K562 (cell line): Measurements from ENCODE around the gene POGZ.

Experiments
- HNRNPK ChIP-seq: fragments of 200-400 bp; formaldehyde crosslinking; IDR thresholded peaks from one replicate; pipeline ENCODE4 v1.6.1; 2018; ENCODE audit warnings: mild to moderate bottlenecking, low read depth, low read length; ENCODE audit not compliant: poor library complexity, severe bottlenecking
- POLR2AphosphoS5 ChIP-seq: IDR thresholded peaks from 2 replicates; pipeline ENCODE4 v1.6.1; 2011; ENCODE audit warnings: mild to moderate bottlenecking, low read depth, low read length, moderate library complexity; ENCODE audit not compliant: control insufficient read depth, insufficient read depth
- TF ChIP-seq, protein P1 (sequence below), 3 experiments: IDR thresholded peaks in 2 of 3; conservative IDR thresholded peaks in 1 of 3; 2 replicates each; pipeline ENCODE4 v1.5.1; 2011 to 2012; ENCODE audit warnings: low read length in 3 of 3, mild to moderate bottlenecking in 3 of 3, control low read depth in 2 of 3, improper control_type of control experiment in 1 of 3, inconsistent platforms in 1 of 3, low read depth in 1 of 3, mixed read lengths in 1 of 3, moderate library complexity in 1 of 3; ENCODE audit not compliant: insufficient read depth in 2 of 3
- TF ChIP-seq, protein P2 (sequence below): fragments of 200-800 bp; sonication (Bioruptor generic); IDR thresholded peaks from 2 replicates; pipeline ENCODE4 v1.6.1; 2016; ENCODE audit warnings: missing genetic modification characterization, missing compliant biosample characterization
- TF ChIP-seq, protein P3 (sequence below): sonication (generic); formaldehyde crosslinking; IDR thresholded peaks from 2 replicates; pipeline ENCODE4 v1.8.0; 2022; ENCODE audit warnings: mild to moderate bottlenecking, missing genetic modification reagents
- TF ChIP-seq, protein P4 (sequence below), 2 experiments: fragments of 450-650 bp; formaldehyde crosslinking in 1 of 2; IDR thresholded peaks; 2 replicates each; pipeline versions ENCODE4 v1.4.0 to v1.6.1; 2014 to 2020; ENCODE audit warnings: mild to moderate bottlenecking in 2 of 2, borderline replicate concordance in 1 of 2, low read depth in 1 of 2

DNA sequence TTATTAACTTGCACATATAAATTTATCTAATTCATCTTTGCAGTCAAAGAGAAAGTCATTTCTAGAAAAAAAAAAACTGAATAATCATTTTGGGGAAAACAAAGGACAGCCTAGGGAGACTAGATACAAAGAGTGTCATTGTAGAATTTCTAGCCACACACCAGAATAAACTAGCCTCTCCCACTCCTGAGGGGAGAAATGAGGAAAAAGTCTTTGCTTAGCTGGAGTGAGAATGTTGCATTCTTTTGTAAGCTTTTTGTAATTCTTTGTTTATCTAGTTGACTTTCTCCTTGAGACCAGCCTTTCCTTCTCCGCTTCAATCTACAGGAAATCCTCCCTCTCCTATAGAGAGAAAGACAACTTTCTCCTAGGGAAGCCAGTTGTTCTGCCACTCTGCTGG is 36.0 kb upstream of the POGZ start:
- TF ChIP-seq, protein P1, sequence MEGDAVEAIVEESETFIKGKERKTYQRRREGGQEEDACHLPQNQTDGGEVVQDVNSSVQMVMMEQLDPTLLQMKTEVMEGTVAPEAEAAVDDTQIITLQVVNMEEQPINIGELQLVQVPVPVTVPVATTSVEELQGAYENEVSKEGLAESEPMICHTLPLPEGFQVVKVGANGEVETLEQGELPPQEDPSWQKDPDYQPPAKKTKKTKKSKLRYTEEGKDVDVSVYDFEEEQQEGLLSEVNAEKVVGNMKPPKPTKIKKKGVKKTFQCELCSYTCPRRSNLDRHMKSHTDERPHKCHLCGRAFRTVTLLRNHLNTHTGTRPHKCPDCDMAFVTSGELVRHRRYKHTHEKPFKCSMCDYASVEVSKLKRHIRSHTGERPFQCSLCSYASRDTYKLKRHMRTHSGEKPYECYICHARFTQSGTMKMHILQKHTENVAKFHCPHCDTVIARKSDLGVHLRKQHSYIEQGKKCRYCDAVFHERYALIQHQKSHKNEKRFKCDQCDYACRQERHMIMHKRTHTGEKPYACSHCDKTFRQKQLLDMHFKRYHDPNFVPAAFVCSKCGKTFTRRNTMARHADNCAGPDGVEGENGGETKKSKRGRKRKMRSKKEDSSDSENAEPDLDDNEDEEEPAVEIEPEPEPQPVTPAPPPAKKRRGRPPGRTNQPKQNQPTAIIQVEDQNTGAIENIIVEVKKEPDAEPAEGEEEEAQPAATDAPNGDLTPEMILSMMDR (IDR thresholded peaks at IDR 0.05 in 2 of 3, conservative IDR thresholded peaks at IDR 0.05 in 1 of 3; ENCODE audit: insufficient read depth in 2 of 3, low read depth in 1 of 3, low read length in 3 of 3) = no peak
- TF ChIP-seq, protein P2, sequence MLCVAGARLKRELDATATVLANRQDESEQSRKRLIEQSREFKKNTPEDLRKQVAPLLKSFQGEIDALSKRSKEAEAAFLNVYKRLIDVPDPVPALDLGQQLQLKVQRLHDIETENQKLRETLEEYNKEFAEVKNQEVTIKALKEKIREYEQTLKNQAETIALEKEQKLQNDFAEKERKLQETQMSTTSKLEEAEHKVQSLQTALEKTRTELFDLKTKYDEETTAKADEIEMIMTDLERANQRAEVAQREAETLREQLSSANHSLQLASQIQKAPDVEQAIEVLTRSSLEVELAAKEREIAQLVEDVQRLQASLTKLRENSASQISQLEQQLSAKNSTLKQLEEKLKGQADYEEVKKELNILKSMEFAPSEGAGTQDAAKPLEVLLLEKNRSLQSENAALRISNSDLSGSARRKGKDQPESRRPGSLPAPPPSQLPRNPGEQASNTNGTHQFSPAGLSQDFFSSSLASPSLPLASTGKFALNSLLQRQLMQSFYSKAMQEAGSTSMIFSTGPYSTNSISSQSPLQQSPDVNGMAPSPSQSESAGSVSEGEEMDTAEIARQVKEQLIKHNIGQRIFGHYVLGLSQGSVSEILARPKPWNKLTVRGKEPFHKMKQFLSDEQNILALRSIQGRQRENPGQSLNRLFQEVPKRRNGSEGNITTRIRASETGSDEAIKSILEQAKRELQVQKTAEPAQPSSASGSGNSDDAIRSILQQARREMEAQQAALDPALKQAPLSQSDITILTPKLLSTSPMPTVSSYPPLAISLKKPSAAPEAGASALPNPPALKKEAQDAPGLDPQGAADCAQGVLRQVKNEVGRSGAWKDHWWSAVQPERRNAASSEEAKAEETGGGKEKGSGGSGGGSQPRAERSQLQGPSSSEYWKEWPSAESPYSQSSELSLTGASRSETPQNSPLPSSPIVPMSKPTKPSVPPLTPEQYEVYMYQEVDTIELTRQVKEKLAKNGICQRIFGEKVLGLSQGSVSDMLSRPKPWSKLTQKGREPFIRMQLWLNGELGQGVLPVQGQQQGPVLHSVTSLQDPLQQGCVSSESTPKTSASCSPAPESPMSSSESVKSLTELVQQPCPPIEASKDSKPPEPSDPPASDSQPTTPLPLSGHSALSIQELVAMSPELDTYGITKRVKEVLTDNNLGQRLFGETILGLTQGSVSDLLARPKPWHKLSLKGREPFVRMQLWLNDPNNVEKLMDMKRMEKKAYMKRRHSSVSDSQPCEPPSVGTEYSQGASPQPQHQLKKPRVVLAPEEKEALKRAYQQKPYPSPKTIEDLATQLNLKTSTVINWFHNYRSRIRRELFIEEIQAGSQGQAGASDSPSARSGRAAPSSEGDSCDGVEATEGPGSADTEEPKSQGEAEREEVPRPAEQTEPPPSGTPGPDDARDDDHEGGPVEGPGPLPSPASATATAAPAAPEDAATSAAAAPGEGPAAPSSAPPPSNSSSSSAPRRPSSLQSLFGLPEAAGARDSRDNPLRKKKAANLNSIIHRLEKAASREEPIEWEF (CRISPR knock-in tag) = no peak
- TF ChIP-seq POLR2AphosphoS5 (no peak), HNRNPK (no peak)
- TF ChIP-seq, protein P3, sequence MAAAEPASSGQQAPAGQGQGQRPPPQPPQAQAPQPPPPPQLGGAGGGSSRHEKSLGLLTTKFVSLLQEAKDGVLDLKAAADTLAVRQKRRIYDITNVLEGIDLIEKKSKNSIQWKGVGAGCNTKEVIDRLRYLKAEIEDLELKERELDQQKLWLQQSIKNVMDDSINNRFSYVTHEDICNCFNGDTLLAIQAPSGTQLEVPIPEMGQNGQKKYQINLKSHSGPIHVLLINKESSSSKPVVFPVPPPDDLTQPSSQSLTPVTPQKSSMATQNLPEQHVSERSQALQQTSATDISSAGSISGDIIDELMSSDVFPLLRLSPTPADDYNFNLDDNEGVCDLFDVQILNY (CRISPR knock-in tag) = no peak
- TF ChIP-seq, protein P4, sequence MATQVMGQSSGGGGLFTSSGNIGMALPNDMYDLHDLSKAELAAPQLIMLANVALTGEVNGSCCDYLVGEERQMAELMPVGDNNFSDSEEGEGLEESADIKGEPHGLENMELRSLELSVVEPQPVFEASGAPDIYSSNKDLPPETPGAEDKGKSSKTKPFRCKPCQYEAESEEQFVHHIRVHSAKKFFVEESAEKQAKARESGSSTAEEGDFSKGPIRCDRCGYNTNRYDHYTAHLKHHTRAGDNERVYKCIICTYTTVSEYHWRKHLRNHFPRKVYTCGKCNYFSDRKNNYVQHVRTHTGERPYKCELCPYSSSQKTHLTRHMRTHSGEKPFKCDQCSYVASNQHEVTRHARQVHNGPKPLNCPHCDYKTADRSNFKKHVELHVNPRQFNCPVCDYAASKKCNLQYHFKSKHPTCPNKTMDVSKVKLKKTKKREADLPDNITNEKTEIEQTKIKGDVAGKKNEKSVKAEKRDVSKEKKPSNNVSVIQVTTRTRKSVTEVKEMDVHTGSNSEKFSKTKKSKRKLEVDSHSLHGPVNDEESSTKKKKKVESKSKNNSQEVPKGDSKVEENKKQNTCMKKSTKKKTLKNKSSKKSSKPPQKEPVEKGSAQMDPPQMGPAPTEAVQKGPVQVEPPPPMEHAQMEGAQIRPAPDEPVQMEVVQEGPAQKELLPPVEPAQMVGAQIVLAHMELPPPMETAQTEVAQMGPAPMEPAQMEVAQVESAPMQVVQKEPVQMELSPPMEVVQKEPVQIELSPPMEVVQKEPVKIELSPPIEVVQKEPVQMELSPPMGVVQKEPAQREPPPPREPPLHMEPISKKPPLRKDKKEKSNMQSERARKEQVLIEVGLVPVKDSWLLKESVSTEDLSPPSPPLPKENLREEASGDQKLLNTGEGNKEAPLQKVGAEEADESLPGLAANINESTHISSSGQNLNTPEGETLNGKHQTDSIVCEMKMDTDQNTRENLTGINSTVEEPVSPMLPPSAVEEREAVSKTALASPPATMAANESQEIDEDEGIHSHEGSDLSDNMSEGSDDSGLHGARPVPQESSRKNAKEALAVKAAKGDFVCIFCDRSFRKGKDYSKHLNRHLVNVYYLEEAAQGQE (IDR thresholded peaks at IDR 0.05; ENCODE audit: borderline replicate concordance) = no peak
- TF ChIP-seq, protein P4 (CRISPR knock-in tag; IDR thresholded peaks at IDR 0.05; ENCODE audit: low read depth) = no peak
